GM12878 (cell line): ENCODE data around the gene AGGF1. TPM values are rescaled to one million over a fixed set of nuclear protein-coding genes. Genes with fewer than 3 reads are reported as not detected.

Experiments
- ATAC-seq: fragments of 200-7000 bp; cut with Tn5 transposase; 3 replicates; pipeline ENCODE4 v1.9.1; 2020; ENCODE audit warnings: mild to moderate bottlenecking, moderate library complexity
- BruUV-seq: library from RNA; stranded (reverse); fragments of 400-500 nt; replicated peaks from 2 replicates; lab custom pipeline; 2021; lab: Mats Ljungman, UMichigan
- CTCF ChIA-PET: fragments of 300-600 bp; sonication (Branson Sonifier 250); formaldehyde crosslinking; extraction: SDS; loops from one replicate; lab custom pipeline; 2021; ENCODE audit warnings: inconsistent platforms; lab: Yijun Ruan, JAX
- POLR2A ChIA-PET: fragments of 350-600 bp; formaldehyde crosslinking; extraction: SDS; loops from one replicate; lab custom pipeline; 2021; ENCODE audit warnings: inconsistent platforms; lab: Charles Lee
- RAD21 ChIA-PET: fragments of 300-600 bp; sonication (Branson Sonifier 250); formaldehyde crosslinking; loops from one replicate; lab custom pipeline; 2023; ENCODE audit warnings: antibody characterized with exemption; ENCODE audit not compliant: unreplicated experiment; lab: Charles Lee
- SMC1A ChIA-PET: fragments of 300-600 bp; sonication (Branson Sonifier 250); formaldehyde crosslinking; loops from one replicate; lab custom pipeline; 2023; ENCODE audit not compliant: unreplicated experiment, uncharacterized antibody; lab: Charles Lee
- DNase-seq: peaks from one replicate; pipeline ENCODE4 v3.0.0-alpha.2; 2011; ENCODE audit warnings: low read depth, low spot score
- FAIRE-seq: peaks from 3 replicates; lab custom pipeline; 2011; peaks lifted over from hg19 to GRCh38; lab: Jason Lieb, UNC
- H2AFZ ChIP-seq: 2 replicates; pipeline ENCODE4 v1.6.0; 2011; ENCODE audit warnings: low read depth, low read length, control low read depth; ENCODE audit not compliant: control insufficient read depth
- H3K27ac ChIP-seq: 2 replicates; pipeline ENCODE4 v1.5.1; 2011; ENCODE audit warnings: control low read depth; ENCODE audit not compliant: control insufficient read depth, insufficient read depth
- H3K27me3 ChIP-seq, 2 experiments: replicated peaks in 1 of 2; 2 replicates each; pipeline versions ENCODE4 v1.6.0 to v1.6.1; 2011; ENCODE audit warnings: low read length in 1 of 2; ENCODE audit not compliant: control insufficient read depth in 2 of 2, insufficient read depth in 2 of 2
- H3K36me3 ChIP-seq, 2 experiments: 2 replicates each; pipeline ENCODE4 v1.5.1; 2011; ENCODE audit warnings: low read length in 1 of 2; ENCODE audit not compliant: control insufficient read depth in 2 of 2, insufficient read depth in 2 of 2
- H3K4me1 ChIP-seq: 2 replicates; pipeline ENCODE4 v1.6.1; 2011; ENCODE audit warnings: mild to moderate bottlenecking, low read length, moderate library complexity, mixed read lengths; ENCODE audit not compliant: control insufficient read depth, insufficient read depth
- H3K4me2 ChIP-seq: 2 replicates; pipeline ENCODE4 v1.6.0; 2011; ENCODE audit warnings: control low read depth; ENCODE audit not compliant: control insufficient read depth, insufficient read depth
- H3K4me3 ChIP-seq: fragments of 200-600 bp; sonication (generic); 2 replicates; pipeline ENCODE4 v1.5.1; 2016
- H3K79me2 ChIP-seq: 2 replicates; pipeline ENCODE4 v1.6.0; 2011; ENCODE audit warnings: low read length; ENCODE audit not compliant: control insufficient read depth, insufficient read depth
- H3K9ac ChIP-seq: 2 replicates; pipeline ENCODE4 v1.8.0; 2011; ENCODE audit warnings: low read length, control low read depth, mixed read lengths; ENCODE audit not compliant: control insufficient read depth, insufficient read depth
- H3K9me3 ChIP-seq: replicated peaks from 3 replicates; pipeline ENCODE4 v1.5.1; 2011; ENCODE audit warnings: mild to moderate bottlenecking, low read length; ENCODE audit not compliant: control insufficient read depth, insufficient read depth
- H4K20me1 ChIP-seq: 2 replicates; pipeline ENCODE4 v1.6.0; 2011; ENCODE audit not compliant: control insufficient read depth, insufficient read depth
- BMI1 ChIP-seq: fragments of 450-650 bp; IDR thresholded peaks from 2 replicates; pipeline ENCODE4 v1.6.1; 2016; ENCODE audit warnings: mild to moderate bottlenecking, moderate library complexity, borderline replicate concordance
- KLF5 ChIP-seq: fragments of 450-650 bp; IDR thresholded peaks from 2 replicates; pipeline ENCODE4 v1.6.1; 2014; ENCODE audit warnings: mild to moderate bottlenecking; ENCODE audit not compliant: partially characterized antibody
- MYB ChIP-seq: fragments of 150-350 bp; IDR thresholded peaks from 2 replicates; pipeline ENCODE4 v1.6.1; 2014; ENCODE audit warnings: mild to moderate bottlenecking, low read depth, low read length, borderline replicate concordance
- SREBF1 ChIP-seq: IDR thresholded peaks from 2 replicates; pipeline ENCODE4 v1.6.1; 2012; ENCODE audit warnings: mild to moderate bottlenecking, low read length
- SREBF2 ChIP-seq: IDR thresholded peaks from 2 replicates; pipeline ENCODE4 v1.6.1; 2012; ENCODE audit warnings: mild to moderate bottlenecking, low read length
- WRNIP1 ChIP-seq: IDR thresholded peaks from 2 replicates; pipeline ENCODE4 v1.6.1; 2011; ENCODE audit warnings: low read depth, low read length, improper control_type of control experiment, borderline replicate concordance
- WGBS: methylation state at CpG from one replicate; pipeline ENCODE4 v1.1.6; 2016; ENCODE audit warnings: low lambda C conversion rate; ENCODE audit not compliant: insufficient replicate concordance, insufficient coverage; ENCODE audit errors: missing lambda C conversion rate; 5-methylcytosine and 5-hydroxymethylcytosine counted together
- in situ Hi-C: fragments of 300-500 bp; cut with MboI; formaldehyde crosslinking; loops from 9 replicates; pipeline ENCODE4 v1.14.3; 2018; ENCODE audit warnings: mixed read lengths
- intact Hi-C: fragments of 100-400 bp; cut with micrococcal nuclease; formaldehyde crosslinking; loops from one replicate; pipeline ENCODE4 v1.14.2; 2022; ENCODE audit not compliant: unreplicated experiment
- polyA plus RNA-seq, 11 experiments: library from polyadenylated mRNA; depleted of rRNA in 4 of 11; unstranded in 6 of 11; stranded (reverse) in 5 of 11; fragments of >200 nt; fragmentation: Nextera tagmentation in 4 of 11; fragmentation: Illumina TruSeq in 1 of 11; extraction: Ambion mirVana in 4 of 11; extraction: Trizol in 1 of 11; gene quantifications; 1 replicate in 1 of 11; 2 replicates in 10 of 11; pipeline versions ENCODE4 v1.2.1 to v1.2.3, GENCODE V29; 2011 to 2016; ENCODE audit warnings: inconsistent platforms in 2 of 11, missing spikeins in 2 of 11, low read depth in 1 of 11
- total RNA-seq, 4 experiments: library from RNA; depleted of rRNA in 3 of 4; stranded (reverse); fragments of >200 nt in 3 of 4; fragmentation: Illumina TruSeq in 1 of 4; extraction: Trizol in 1 of 4; gene quantifications; 2 replicates each; pipeline versions ENCODE4 v1.2.1 to v1.2.3, GENCODE V29; 2013 to 2021
- TF ChIP-seq, protein P1 (sequence below): fragments of 450-650 bp; formaldehyde crosslinking; IDR thresholded peaks from 2 replicates; pipeline ENCODE4 v1.5.0; 2022; ENCODE audit warnings: mild to moderate bottlenecking, missing genetic modification characterization
- TF ChIP-seq, protein P2 (sequence below): IDR thresholded peaks from 2 replicates; pipeline ENCODE4 v1.6.1; 2012; ENCODE audit warnings: low read depth, low read length, improper control_type of control experiment
- TF ChIP-seq, protein P3 (sequence below): IDR thresholded peaks from 2 replicates; pipeline ENCODE4 v1.6.1; 2012; ENCODE audit warnings: low read depth, low read length, improper control_type of control experiment

AGGF1 gene
- total and polyA plus RNA-seq, 10 of the 15 experiments (the other 5 are each of a cell fraction or from before 2014, with no cell fraction given): 7.3 to 43.4 (median 20.2) TPM

DNA sequence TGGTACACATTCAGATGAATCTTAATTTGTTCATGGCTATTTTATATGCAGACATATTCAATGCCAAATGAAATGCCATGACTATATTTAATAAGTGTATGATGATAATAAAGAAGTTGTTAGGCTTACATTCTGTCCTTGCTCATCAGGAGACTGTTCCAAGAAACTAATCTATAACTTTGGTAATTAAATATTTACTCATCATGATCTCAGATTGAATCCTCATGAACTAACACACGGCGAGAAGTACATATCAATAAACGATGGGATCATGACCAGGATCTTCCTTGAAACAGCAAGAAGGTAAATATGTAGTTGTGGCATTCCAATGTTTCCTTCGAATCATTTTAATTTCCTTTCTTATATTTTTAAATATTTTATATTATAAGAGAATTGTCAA lies 12.5 kb upstream of the AGGF1 start (continued):
- no peak for TF ChIP-seq MYB

DNA sequence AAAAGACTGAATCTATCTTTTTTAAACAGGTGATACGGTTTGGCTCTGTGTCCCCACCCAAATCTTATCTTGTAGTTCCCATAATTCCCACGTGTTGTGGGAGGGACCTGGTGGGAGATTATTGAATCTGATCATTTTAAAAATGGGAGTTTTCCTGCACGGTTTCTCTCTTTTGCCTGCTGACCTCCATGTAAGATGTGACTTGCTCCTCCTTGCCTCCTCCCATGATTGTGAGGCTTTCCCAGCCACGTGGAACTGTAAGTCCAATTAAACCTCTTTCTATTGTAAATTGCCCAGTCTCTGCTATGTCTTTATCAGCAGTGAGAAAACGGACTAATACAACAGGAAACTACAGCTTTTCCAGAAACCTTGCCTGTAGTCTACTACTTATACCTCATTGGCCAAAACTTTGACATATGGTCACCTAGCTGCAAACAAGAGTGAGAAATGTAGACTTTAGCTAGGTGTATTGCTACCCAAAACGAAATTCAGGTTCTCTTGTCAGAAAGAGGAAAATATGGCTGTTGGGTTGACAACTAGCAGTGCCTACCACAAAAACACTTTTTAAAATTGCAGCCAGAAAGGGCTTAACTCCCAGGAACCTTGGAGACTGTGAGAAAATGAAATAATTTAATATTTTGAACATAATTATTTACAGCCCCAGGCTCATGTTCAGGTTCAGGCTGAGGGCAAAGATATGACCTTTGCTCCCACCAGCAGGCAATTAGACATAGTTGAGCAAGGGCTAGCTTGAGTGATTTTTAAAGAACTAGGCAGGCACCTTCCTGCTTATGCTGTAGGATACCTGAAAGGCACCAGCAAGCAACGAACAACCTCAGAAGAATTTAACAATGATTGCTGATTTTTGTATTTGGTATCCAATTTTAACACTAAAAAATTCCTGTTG lies 7.4 kb upstream of the AGGF1 start:
- ChIA-PET SMC1A (no interaction called here), RAD21 (no interaction called here), CTCF (no interaction called here), POLR2A (no interaction called here)
- H3K4me3 ChIP-seq: no peak overlapping the region
- TF ChIP-seq SREBF1 (no peak), WRNIP1 (no peak), BMI1 (no peak), KLF5 (no peak), SREBF2 (no peak)
- TF ChIP-seq, protein P1, sequence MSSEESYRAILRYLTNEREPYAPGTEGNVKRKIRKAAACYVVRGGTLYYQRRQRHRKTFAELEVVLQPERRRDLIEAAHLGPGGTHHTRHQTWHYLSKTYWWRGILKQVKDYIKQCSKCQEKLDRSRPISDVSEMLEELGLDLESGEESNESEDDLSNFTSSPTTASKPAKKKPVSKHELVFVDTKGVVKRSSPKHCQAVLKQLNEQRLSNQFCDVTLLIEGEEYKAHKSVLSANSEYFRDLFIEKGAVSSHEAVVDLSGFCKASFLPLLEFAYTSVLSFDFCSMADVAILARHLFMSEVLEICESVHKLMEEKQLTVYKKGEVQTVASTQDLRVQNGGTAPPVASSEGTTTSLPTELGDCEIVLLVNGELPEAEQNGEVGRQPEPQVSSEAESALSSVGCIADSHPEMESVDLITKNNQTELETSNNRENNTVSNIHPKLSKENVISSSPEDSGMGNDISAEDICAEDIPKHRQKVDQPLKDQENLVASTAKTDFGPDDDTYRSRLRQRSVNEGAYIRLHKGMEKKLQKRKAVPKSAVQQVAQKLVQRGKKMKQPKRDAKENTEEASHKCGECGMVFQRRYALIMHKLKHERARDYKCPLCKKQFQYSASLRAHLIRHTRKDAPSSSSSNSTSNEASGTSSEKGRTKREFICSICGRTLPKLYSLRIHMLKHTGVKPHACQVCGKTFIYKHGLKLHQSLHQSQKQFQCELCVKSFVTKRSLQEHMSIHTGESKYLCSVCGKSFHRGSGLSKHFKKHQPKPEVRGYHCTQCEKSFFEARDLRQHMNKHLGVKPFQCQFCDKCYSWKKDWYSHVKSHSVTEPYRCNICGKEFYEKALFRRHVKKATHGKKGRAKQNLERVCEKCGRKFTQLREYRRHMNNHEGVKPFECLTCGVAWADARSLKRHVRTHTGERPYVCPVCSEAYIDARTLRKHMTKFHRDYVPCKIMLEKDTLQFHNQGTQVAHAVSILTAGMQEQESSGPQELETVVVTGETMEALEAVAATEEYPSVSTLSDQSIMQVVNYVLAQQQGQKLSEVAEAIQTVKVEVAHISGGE (CRISPR knock-in tag): no peak
- TF ChIP-seq, protein P2, sequence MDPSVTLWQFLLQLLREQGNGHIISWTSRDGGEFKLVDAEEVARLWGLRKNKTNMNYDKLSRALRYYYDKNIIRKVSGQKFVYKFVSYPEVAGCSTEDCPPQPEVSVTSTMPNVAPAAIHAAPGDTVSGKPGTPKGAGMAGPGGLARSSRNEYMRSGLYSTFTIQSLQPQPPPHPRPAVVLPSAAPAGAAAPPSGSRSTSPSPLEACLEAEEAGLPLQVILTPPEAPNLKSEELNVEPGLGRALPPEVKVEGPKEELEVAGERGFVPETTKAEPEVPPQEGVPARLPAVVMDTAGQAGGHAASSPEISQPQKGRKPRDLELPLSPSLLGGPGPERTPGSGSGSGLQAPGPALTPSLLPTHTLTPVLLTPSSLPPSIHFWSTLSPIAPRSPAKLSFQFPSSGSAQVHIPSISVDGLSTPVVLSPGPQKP: no peak
- TF ChIP-seq, protein P3, sequence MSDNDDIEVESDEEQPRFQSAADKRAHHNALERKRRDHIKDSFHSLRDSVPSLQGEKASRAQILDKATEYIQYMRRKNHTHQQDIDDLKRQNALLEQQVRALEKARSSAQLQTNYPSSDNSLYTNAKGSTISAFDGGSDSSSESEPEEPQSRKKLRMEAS: no peak
- FAIRE-seq (no peak), ATAC-seq (no peak), DNase-seq (no peak)
- intact Hi-C loops: no loop called here
- no peaks in the 10 kb centered on the region; the same call in 2 of the 3 replicates for H3K9me3 ChIP-seq
- H4K20me1 ChIP-seq: no peaks in the 10 kb centered on the region
- no peaks in the 10 kb centered on the region for H3K79me2 ChIP-seq
- H3K9ac ChIP-seq: no peak overlapping the region
- no peak overlapping the region for H3K27ac ChIP-seq
- H3K27me3 ChIP-seq: no peaks in the 10 kb centered on the region
- in situ Hi-C loops: no loop called here
- no peaks in the 10 kb centered on the region for H3K36me3 ChIP-seq
- H2AFZ ChIP-seq: no peak overlapping the region
- WGBS: 11% methylated on average over 7 of the region's 7 CpGs
- no peak overlapping the region for H3K4me2 ChIP-seq
- no peaks in the 10 kb centered on the region for H3K4me1 ChIP-seq
- no TSS peak for BruUV-seq
